ENCODE results near the gene ELK3. TPM values are rescaled to one million over a fixed set of nuclear protein-coding genes. Genes with fewer than 3 reads are reported as not detected.

Gene ELK3
- total RNA-seq, 1 experiment from 2014 or later, result 9.0 TPM

GRCh38 chr12:96225994-96226399 is 31.8 kb downstream of the ELK3 start:
- in situ Hi-C loops (cut with HindIII; ENCODE audit: low pct_unique_long_range_greater_than_20kb, low sequenced_read_pairs), result no loop called here
- no peak for DNase-seq (ENCODE audit: low read depth)

GRCh38 chr12:96226401-96226800 is 32.2 kb downstream of the ELK3 start:
- in situ Hi-C loops (cut with HindIII; ENCODE audit: low pct_unique_long_range_greater_than_20kb, low sequenced_read_pairs), result no loop called here
- no peak for DNase-seq (ENCODE audit: low read depth)

- in situ Hi-C loops (cut with HindIII; ENCODE audit: low pct_unique_long_range_greater_than_20kb, low sequenced_read_pairs), result no loop called here
- no peak for DNase-seq (ENCODE audit: low read depth)
These were observed 32.7 kb downstream of the ELK3 start for GRCh38 chr12:96226801-96227348.

GRCh38 chr12:96227365-96228106 is 33.4 kb downstream of the ELK3 start:
- DNase-seq (ENCODE audit: low read depth), result no peak
- in situ Hi-C loops (cut with HindIII; ENCODE audit: low pct_unique_long_range_greater_than_20kb, low sequenced_read_pairs), result no loop called here

- no peak for DNase-seq (ENCODE audit: low read depth)
- in situ Hi-C loops (cut with HindIII; ENCODE audit: low pct_unique_long_range_greater_than_20kb, low sequenced_read_pairs), result no loop called here
These were observed 34.5 kb downstream of the ELK3 start for GRCh38 chr12:96228566-96229248.

GRCh38 chr12:96230646-96231045 is 36.5 kb downstream of the ELK3 start:
- in situ Hi-C loops (cut with HindIII; ENCODE audit: low pct_unique_long_range_greater_than_20kb, low sequenced_read_pairs), result no loop called here

GRCh38 chr12:96233168-96233567 is 39.0 kb downstream of the ELK3 start:
- no peak for DNase-seq (ENCODE audit: low read depth)
- in situ Hi-C loops (cut with HindIII; ENCODE audit: low pct_unique_long_range_greater_than_20kb, low sequenced_read_pairs), result no loop called here

More at GRCh38 chr12:96230646-96231045, 36.5 kb downstream of the ELK3 start:
- DNase-seq (ENCODE audit: low read depth), result no peak

- no peak for DNase-seq (ENCODE audit: low read depth)
- in situ Hi-C loops (cut with HindIII; ENCODE audit: low pct_unique_long_range_greater_than_20kb, low sequenced_read_pairs), result no loop called here
These were observed 39.8 kb downstream of the ELK3 start for GRCh38 chr12:96233939-96234461.

- in situ Hi-C loops (cut with HindIII; ENCODE audit: low pct_unique_long_range_greater_than_20kb, low sequenced_read_pairs), result no loop called here
- DNase-seq (ENCODE audit: low read depth), result no peak
These were observed 40.7 kb downstream of the ELK3 start for GRCh38 chr12:96234591-96235483.

GRCh38 chr12:96235484-96235826 is 41.3 kb downstream of the ELK3 start:
- in situ Hi-C loops (cut with HindIII; ENCODE audit: low pct_unique_long_range_greater_than_20kb, low sequenced_read_pairs), result no loop called here
- DNase-seq (ENCODE audit: low read depth), result no peak

GRCh38 chr12:96236221-96236822 is 42.1 kb downstream of the ELK3 start:
- in situ Hi-C loops (cut with HindIII; ENCODE audit: low pct_unique_long_range_greater_than_20kb, low sequenced_read_pairs), result no loop called here

GRCh38 chr12:96237035-96237434 is 42.9 kb downstream of the ELK3 start:
- DNase-seq (ENCODE audit: low read depth), result no peak
- in situ Hi-C loops (cut with HindIII; ENCODE audit: low pct_unique_long_range_greater_than_20kb, low sequenced_read_pairs), result no loop called here

More at GRCh38 chr12:96236221-96236822, 42.1 kb downstream of the ELK3 start:
- no peak for DNase-seq (ENCODE audit: low read depth)

GRCh38 chr12:96237465-96238077 is 43.4 kb downstream of the ELK3 start:
- no peak for DNase-seq (ENCODE audit: low read depth)
- in situ Hi-C loops (cut with HindIII; ENCODE audit: low pct_unique_long_range_greater_than_20kb, low sequenced_read_pairs), result no loop called here

- DNase-seq (ENCODE audit: low read depth), result no peak
- in situ Hi-C loops (cut with HindIII; ENCODE audit: low pct_unique_long_range_greater_than_20kb, low sequenced_read_pairs), result no loop called here
These were observed 44.3 kb downstream of the ELK3 start for GRCh38 chr12:96238336-96239047.

GRCh38 chr12:96239711-96240635 is 45.8 kb downstream of the ELK3 start:
- in situ Hi-C loops (cut with HindIII; ENCODE audit: low pct_unique_long_range_greater_than_20kb, low sequenced_read_pairs), result no loop called here
- no peak for DNase-seq (ENCODE audit: low read depth)

GRCh38 chr12:96240656-96241055 is 46.5 kb downstream of the ELK3 start:
- no peak for DNase-seq (ENCODE audit: low read depth)
- in situ Hi-C loops (cut with HindIII; ENCODE audit: low pct_unique_long_range_greater_than_20kb, low sequenced_read_pairs), result no loop called here
